Measurements from ENCODE around the gene ABCG8. TPM values are rescaled to one million over a fixed set of nuclear protein-coding genes. Genes with fewer than 3 reads are reported as not detected.

Gene ABCG8
- total and polyA plus RNA-seq, 2 donors (not counting 3 experiments of a cell fraction or from before 2014, with no cell fraction given): not detected

- Histone ChIP-seq H3K4me1 (ENCODE audit: control insufficient read depth, extremely low read depth, insufficient read depth, low read length) (no peaks in the 10 kb centered on the region), H3K4me2 (ENCODE audit: insufficient read depth, low read length) (no peak overlapping the region), H3K27ac (ENCODE audit: insufficient read depth, low read depth, low read length) (no peak overlapping the region), H3K9me1 (replicated peaks; ENCODE audit: control insufficient read depth, extremely low read depth, insufficient read depth, low read length) (no peaks in the 10 kb centered on the region), H3K9ac (replicated peaks; ENCODE audit: extremely low read depth, insufficient read depth, low read length) (no peak overlapping the region), H3K79me2 (ENCODE audit: control insufficient read depth, insufficient read depth, low read length) (no peaks in the 10 kb centered on the region), H3K9me3 (replicated peaks; ENCODE audit: control insufficient read depth, insufficient read depth, low read length) (no peaks in the 10 kb centered on the region), H4K20me1 (replicated peaks; ENCODE audit: control insufficient read depth, extremely low read depth, insufficient read depth, low read length) (no peaks in the 10 kb centered on the region), H2AFZ (ENCODE audit: low read depth, low read length) (no peak overlapping the region), H3K4me3 (replicated peaks in 1 of 3; ENCODE audit: insufficient read depth in 1 of 3, low read depth in 1 of 3, low read length in 3 of 3) (no peak overlapping the region), H3K27me3 (ENCODE audit: control insufficient read depth in 2 of 2, insufficient read depth in 2 of 2, low read length in 2 of 2) (no peaks in the 10 kb centered on the region), H3K36me3 (ENCODE audit: control insufficient read depth in 2 of 2, extremely low read depth in 1 of 2, insufficient read depth in 2 of 2, low read length in 2 of 2) (peaks cover 6 to 17% of the 10 kb centered on the region in 2 experiments)
- dilution Hi-C loops (cut with MboI; ENCODE audit: extremely low pct_ligation_motif_present, low sequenced_read_pairs) (no loop called here), intact Hi-C loops (cut with micrococcal nuclease) (no loop called here)
- no TSS peak for BruUV-seq (replicated peaks)
- no peak for TF ChIP-seq JUN (IDR thresholded peaks at IDR 0.05; ENCODE audit: borderline replicate concordance, insufficient read depth, insufficient read length, low read depth)
- CTCF ChIA-PET: interaction anchor here (0.9 kb wide), 1 partner anchor 22 kb away, joined by 4 read pairs; no protein-coding TSS in a partner anchor
- POLR2A ChIA-PET: no interaction called here
- DNase-seq (ENCODE audit: low read depth, low spot score): no peak
- FAIRE-seq: no peak
Measured at GRCh38 chr2:43927442-43927841, 88.7 kb downstream of the ABCG8 start.

- no peak for DNase-seq (ENCODE audit: low read depth, low spot score)
- Histone ChIP-seq H3K9ac (replicated peaks; ENCODE audit: extremely low read depth, insufficient read depth, low read length) (no peak overlapping the region), H3K9me1 (replicated peaks; ENCODE audit: control insufficient read depth, extremely low read depth, insufficient read depth, low read length) (no peaks in the 10 kb centered on the region), H4K20me1 (replicated peaks; ENCODE audit: control insufficient read depth, extremely low read depth, insufficient read depth, low read length) (no peaks in the 10 kb centered on the region), H3K4me1 (ENCODE audit: control insufficient read depth, extremely low read depth, insufficient read depth, low read length) (no peaks in the 10 kb centered on the region), H3K27me3 (ENCODE audit: control insufficient read depth in 2 of 2, insufficient read depth in 2 of 2, low read length in 2 of 2) (no peaks in the 10 kb centered on the region), H3K9me3 (replicated peaks; ENCODE audit: control insufficient read depth, insufficient read depth, low read length) (no peaks in the 10 kb centered on the region), H3K27ac (ENCODE audit: insufficient read depth, low read depth, low read length) (no peak overlapping the region), H3K4me2 (ENCODE audit: insufficient read depth, low read length) (no peak overlapping the region), H3K79me2 (ENCODE audit: control insufficient read depth, insufficient read depth, low read length) (no peaks in the 10 kb centered on the region), H3K36me3 (ENCODE audit: control insufficient read depth in 2 of 2, extremely low read depth in 1 of 2, insufficient read depth in 2 of 2, low read length in 2 of 2) (peaks cover 0 to 18% of the 10 kb centered on the region in 2 experiments), H2AFZ (ENCODE audit: low read depth, low read length) (no peak overlapping the region), H3K4me3 (replicated peaks in 1 of 3; ENCODE audit: insufficient read depth in 1 of 3, low read depth in 1 of 3, low read length in 3 of 3) (no peak overlapping the region)
- dilution Hi-C loops (cut with MboI; ENCODE audit: extremely low pct_ligation_motif_present, low sequenced_read_pairs) (no loop called here), intact Hi-C loops (cut with micrococcal nuclease) (no loop called here)
- CTCF ChIA-PET: interaction anchor here (1.4 kb wide), 1 partner anchor 43 kb away, joined by 3 read pairs; no protein-coding TSS in a partner anchor
- FAIRE-seq: no peak
- no TSS peak for BruUV-seq (replicated peaks)
- POLR2A ChIA-PET: no interaction called here
- TF ChIP-seq MAX (IDR thresholded peaks at IDR 0.05; ENCODE audit: insufficient read depth, insufficient read length): no peak
- TF ChIP-seq, protein P1, sequence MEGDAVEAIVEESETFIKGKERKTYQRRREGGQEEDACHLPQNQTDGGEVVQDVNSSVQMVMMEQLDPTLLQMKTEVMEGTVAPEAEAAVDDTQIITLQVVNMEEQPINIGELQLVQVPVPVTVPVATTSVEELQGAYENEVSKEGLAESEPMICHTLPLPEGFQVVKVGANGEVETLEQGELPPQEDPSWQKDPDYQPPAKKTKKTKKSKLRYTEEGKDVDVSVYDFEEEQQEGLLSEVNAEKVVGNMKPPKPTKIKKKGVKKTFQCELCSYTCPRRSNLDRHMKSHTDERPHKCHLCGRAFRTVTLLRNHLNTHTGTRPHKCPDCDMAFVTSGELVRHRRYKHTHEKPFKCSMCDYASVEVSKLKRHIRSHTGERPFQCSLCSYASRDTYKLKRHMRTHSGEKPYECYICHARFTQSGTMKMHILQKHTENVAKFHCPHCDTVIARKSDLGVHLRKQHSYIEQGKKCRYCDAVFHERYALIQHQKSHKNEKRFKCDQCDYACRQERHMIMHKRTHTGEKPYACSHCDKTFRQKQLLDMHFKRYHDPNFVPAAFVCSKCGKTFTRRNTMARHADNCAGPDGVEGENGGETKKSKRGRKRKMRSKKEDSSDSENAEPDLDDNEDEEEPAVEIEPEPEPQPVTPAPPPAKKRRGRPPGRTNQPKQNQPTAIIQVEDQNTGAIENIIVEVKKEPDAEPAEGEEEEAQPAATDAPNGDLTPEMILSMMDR (IDR thresholded peaks at IDR 0.05; ENCODE audit: extremely low read depth in 1 of 2, insufficient read depth in 1 of 2, low read depth in 1 of 2, low read length in 2 of 2): no peak
- no peak for TF ChIP-seq MYC (IDR thresholded peaks at IDR 0.05; ENCODE audit: low read depth, low read length)
- no peak for TF ChIP-seq POLR2AphosphoS5 (IDR thresholded peaks at IDR 0.05; ENCODE audit: insufficient read depth, low read depth, low read length)
- TF ChIP-seq EZH2 (IDR thresholded peaks at IDR 0.05; ENCODE audit: borderline replicate concordance, low read depth, low read length, severe bottlenecking): no peak
- no peak for TF ChIP-seq JUN (IDR thresholded peaks at IDR 0.05; ENCODE audit: borderline replicate concordance, insufficient read depth, insufficient read length, low read depth)
- TF ChIP-seq FOS (IDR thresholded peaks at IDR 0.05; ENCODE audit: borderline replicate concordance, insufficient read depth, low read length): no peak
- no peak for TF ChIP-seq POLR2A (IDR thresholded peaks at IDR 0.05; ENCODE audit: low read depth, low read length)
- no peak for TF ChIP-seq GATA2 (IDR thresholded peaks at IDR 0.05; ENCODE audit: insufficient read depth, insufficient read length, low read depth, low read length)
Measured at GRCh38 chr2:43931293-43931692, 92.5 kb downstream of the ABCG8 start.
